Endothelial cell of umbilical vein (primary cell): ENCODE measurements around the gene GGNBP2. TPM values are rescaled to one million over a fixed set of nuclear protein-coding genes. Genes with fewer than 3 reads are reported as not detected.

ENCODE experiments used
- BruUV-seq: library from RNA; stranded (reverse); fragments of 400-500 nt; replicated peaks from 2 replicates; lab custom pipeline; 2021; lab: Mats Ljungman, UMichigan
- CTCF ChIA-PET: fragments of 300-600, 350-600 bp; sonication (Branson Sonifier 250); formaldehyde crosslinking; loops from one replicate; lab custom pipeline; 2021; ENCODE audit warnings: antibody characterized with exemption, inconsistent platforms; lab: Charles Lee
- POLR2A ChIA-PET: fragments of 300-600, 350-600 bp; sonication (Branson Sonifier 250); formaldehyde crosslinking; loops from one replicate; lab custom pipeline; 2021; ENCODE audit warnings: antibody characterized with exemption, inconsistent platforms; lab: Charles Lee
- DNase-seq: peaks from one replicate; pipeline ENCODE4 v3.0.0-alpha.2; 2011; ENCODE audit warnings: low read depth, low spot score
- FAIRE-seq: peaks from 2 replicates; lab custom pipeline; 2011; peaks lifted over from hg19 to GRCh38; lab: Jason Lieb, UNC
- H2AFZ ChIP-seq: 2 replicates; pipeline ENCODE4 v1.6.0; 2012; ENCODE audit warnings: low read depth, low read length, control low read depth, inconsistent platforms
- H3K27ac ChIP-seq: 2 replicates; pipeline ENCODE4 v1.5.1; 2011; ENCODE audit warnings: low read depth, mild to moderate bottlenecking, control low read depth, low read length, moderate library complexity; ENCODE audit not compliant: insufficient read depth
- H3K27me3 ChIP-seq, 2 experiments: 2 replicates each; pipeline versions ENCODE4 v1.6.0 to v1.6.1; 2011; ENCODE audit warnings: low read length in 2 of 2, mixed read lengths in 1 of 2; ENCODE audit not compliant: control insufficient read depth in 2 of 2, insufficient read depth in 2 of 2
- H3K36me3 ChIP-seq, 2 experiments: 2 replicates in 1 of 2; 3 replicates in 1 of 2; pipeline ENCODE4 v1.5.1; 2011; ENCODE audit warnings: low read length in 2 of 2, mild to moderate bottlenecking in 1 of 2, moderate library complexity in 1 of 2; ENCODE audit not compliant: control insufficient read depth in 2 of 2, insufficient read depth in 2 of 2; ENCODE audit errors: extremely low read depth in 1 of 2
- H3K4me1 ChIP-seq: 3 replicates; pipeline ENCODE4 v1.5.1; 2011; ENCODE audit warnings: mild to moderate bottlenecking, low read length; ENCODE audit not compliant: control insufficient read depth, insufficient read depth; ENCODE audit errors: extremely low read depth
- H3K4me2 ChIP-seq: 2 replicates; pipeline ENCODE4 v1.6.1; 2011; ENCODE audit warnings: low read length, control low read depth, mixed read lengths; ENCODE audit not compliant: insufficient read depth
- H3K4me3 ChIP-seq, 3 experiments: fragments of 200-600 bp in 1 of 3; sonication (generic), shearing (Covaris generic) in 1 of 3; replicated peaks in 1 of 3; 2 replicates each; pipeline ENCODE4 v1.5.1; 2011 to 2016; ENCODE audit warnings: control low read depth in 3 of 3, low read length in 3 of 3, mild to moderate bottlenecking in 2 of 3, inconsistent platforms in 1 of 3, low read depth in 1 of 3, moderate library complexity in 1 of 3; ENCODE audit not compliant: insufficient read depth in 1 of 3
- H3K79me2 ChIP-seq: 2 replicates; pipeline ENCODE4 v1.6.0; 2012; ENCODE audit warnings: low read length, inconsistent platforms; ENCODE audit not compliant: control insufficient read depth, insufficient read depth
- H3K9ac ChIP-seq: replicated peaks from 2 replicates; pipeline ENCODE3; 2011; ENCODE audit warnings: low read length, control low read depth; ENCODE audit not compliant: insufficient read depth; ENCODE audit errors: extremely low read depth
- H3K9me1 ChIP-seq: replicated peaks from 3 replicates; pipeline ENCODE4 v1.6.0; 2011; ENCODE audit warnings: mild to moderate bottlenecking, low read length; ENCODE audit not compliant: control insufficient read depth, insufficient read depth; ENCODE audit errors: extremely low read depth
- H3K9me3 ChIP-seq: replicated peaks from 2 replicates; pipeline ENCODE4 v1.5.1; 2012; ENCODE audit warnings: low read length, inconsistent platforms; ENCODE audit not compliant: control insufficient read depth, insufficient read depth
- H4K20me1 ChIP-seq: replicated peaks from 2 replicates; pipeline ENCODE3; 2011; ENCODE audit warnings: mild to moderate bottlenecking, low read length; ENCODE audit not compliant: control insufficient read depth, insufficient read depth; ENCODE audit errors: extremely low read depth
- CTCF ChIP-seq, 2 donors: IDR thresholded peaks; 1 replicate in 1 of 2; 2 replicates in 1 of 2; pipeline ENCODE4 v1.5.1; 2011; ENCODE audit warnings: low read length in 2 of 2, mild to moderate bottlenecking in 2 of 2, moderate library complexity in 2 of 2, control low read depth in 1 of 2, inconsistent platforms in 1 of 2, low read depth in 1 of 2; ENCODE audit not compliant: insufficient read depth in 1 of 2; ENCODE audit errors: extremely low read depth in 1 of 2
- EZH2 ChIP-seq: IDR thresholded peaks from 2 replicates; pipeline ENCODE4 v1.6.1; 2012; ENCODE audit warnings: borderline replicate concordance, low read depth, mild to moderate bottlenecking, moderate library complexity, low read length, inconsistent platforms; ENCODE audit not compliant: severe bottlenecking
- FOS ChIP-seq: IDR thresholded peaks from 2 replicates; pipeline ENCODE4 v1.6.1; 2011; ENCODE audit warnings: mild to moderate bottlenecking, low read length, moderate library complexity, borderline replicate concordance; ENCODE audit not compliant: insufficient read depth
- GATA2 ChIP-seq: IDR thresholded peaks from 2 replicates; pipeline ENCODE4 v1.7.0; 2011; ENCODE audit warnings: low read depth, mild to moderate bottlenecking, moderate library complexity, mixed read lengths, low read length; ENCODE audit not compliant: insufficient read length, insufficient read depth
- JUN ChIP-seq: IDR thresholded peaks from 2 replicates; pipeline ENCODE4 v1.6.1; 2011; ENCODE audit warnings: borderline replicate concordance, low read depth; ENCODE audit not compliant: insufficient read length, insufficient read depth
- MAX ChIP-seq: IDR thresholded peaks from 2 replicates; pipeline ENCODE4 v1.6.1; 2011; ENCODE audit not compliant: insufficient read depth, insufficient read length
- MYC ChIP-seq: IDR thresholded peaks from one replicate; pipeline ENCODE4 v1.6.1; 2011; ENCODE audit warnings: mild to moderate bottlenecking, low read depth, low read length
- POLR2A ChIP-seq: IDR thresholded peaks from 2 replicates; pipeline ENCODE4 v1.6.1; 2012; ENCODE audit warnings: low read depth, mild to moderate bottlenecking, control low read depth, low read length
- POLR2AphosphoS5 ChIP-seq: IDR thresholded peaks from 2 replicates; pipeline ENCODE4 v1.6.1; 2012; ENCODE audit warnings: low read depth, mild to moderate bottlenecking, control low read depth, low read length, moderate library complexity; ENCODE audit not compliant: insufficient read depth
- dilution Hi-C: fragments of 300-500 bp; cut with MboI; formaldehyde crosslinking; loops from one replicate; pipeline ENCODE4 v1.15.0; 2019; ENCODE audit warnings: low sequenced_read_pairs; ENCODE audit not compliant: extremely low pct_ligation_motif_present
- intact Hi-C: fragments of 100-400 bp; cut with micrococcal nuclease; formaldehyde crosslinking; loops from one replicate; pipeline ENCODE4 v1.10.0; 2022
- polyA plus RNA-seq, 4 experiments: library from polyadenylated mRNA; depleted of rRNA in 3 of 4; stranded (reverse) in 3 of 4; unstranded in 1 of 4; fragments of >200 nt; gene quantifications; 2 replicates each; pipeline versions ENCODE4 v1.2.1 to v1.2.3, GENCODE V29; 2011 to 2012; ENCODE audit warnings: missing spikeins in 1 of 4
- total RNA-seq: library from RNA; stranded (reverse); gene quantifications from 2 replicates; pipeline ENCODE4 v1.2.3, GENCODE V29; 2021

Gene GGNBP2
- total and polyA plus RNA-seq, 2 donors (not counting 3 experiments of a cell fraction or from before 2014, with no cell fraction given) = 52.6 to 77.6 TPM

GRCh38 chr17:36506831-36507230, 37.9 kb upstream of the GGNBP2 start:
- Histone ChIP-seq H3K9me1 (no peaks in the 10 kb centered on the region), H3K9me3 (no peaks in the 10 kb centered on the region), H3K27ac (no peak overlapping the region), H3K27me3 (no peaks in the 10 kb centered on the region), H2AFZ (no peak overlapping the region), H3K4me1 (no peaks in the 10 kb centered on the region), H3K9ac (no peak overlapping the region), H3K4me2 (no peak overlapping the region), H3K36me3 (peaks cover 6 to 21% of the 10 kb centered on the region in 2 experiments), H3K79me2 (no peaks in the 10 kb centered on the region), H3K4me3 (no peak overlapping the region), H4K20me1 (no peaks in the 10 kb centered on the region)
- TF ChIP-seq POLR2A = no peak
- TF ChIP-seq CTCF (IDR thresholded peaks at IDR 0.05; ENCODE audit: extremely low read depth in 1 of 2, insufficient read depth in 1 of 2, low read depth in 1 of 2, low read length in 2 of 2) = no peak
- TF ChIP-seq MAX = no peak
- TF ChIP-seq POLR2AphosphoS5 = no peak
- TF ChIP-seq FOS = no peak
- TF ChIP-seq MYC = no peak
- no peak for TF ChIP-seq GATA2
- no peak for TF ChIP-seq JUN
- no peak for TF ChIP-seq EZH2
- CTCF ChIA-PET = interaction anchor here (1.9 kb wide), 1 partner anchor 15 kb away, joined by 6 read pairs; no protein-coding TSS in a partner anchor
- intact Hi-C loops (no loop called here), dilution Hi-C loops (no loop called here)
- no peak for DNase-seq
- no TSS peak for BruUV-seq
- no peak for FAIRE-seq
- POLR2A ChIA-PET = no interaction called here
